Measurements from ENCODE around the gene USP37. TPM values are rescaled to one million over a fixed set of nuclear protein-coding genes. Genes with fewer than 3 reads are reported as not detected.

USP37 gene
- total and polyA plus RNA-seq, 3 donors from 2014 or later, result 26.7 to 81.4 (median 39.3) TPM

DNA sequence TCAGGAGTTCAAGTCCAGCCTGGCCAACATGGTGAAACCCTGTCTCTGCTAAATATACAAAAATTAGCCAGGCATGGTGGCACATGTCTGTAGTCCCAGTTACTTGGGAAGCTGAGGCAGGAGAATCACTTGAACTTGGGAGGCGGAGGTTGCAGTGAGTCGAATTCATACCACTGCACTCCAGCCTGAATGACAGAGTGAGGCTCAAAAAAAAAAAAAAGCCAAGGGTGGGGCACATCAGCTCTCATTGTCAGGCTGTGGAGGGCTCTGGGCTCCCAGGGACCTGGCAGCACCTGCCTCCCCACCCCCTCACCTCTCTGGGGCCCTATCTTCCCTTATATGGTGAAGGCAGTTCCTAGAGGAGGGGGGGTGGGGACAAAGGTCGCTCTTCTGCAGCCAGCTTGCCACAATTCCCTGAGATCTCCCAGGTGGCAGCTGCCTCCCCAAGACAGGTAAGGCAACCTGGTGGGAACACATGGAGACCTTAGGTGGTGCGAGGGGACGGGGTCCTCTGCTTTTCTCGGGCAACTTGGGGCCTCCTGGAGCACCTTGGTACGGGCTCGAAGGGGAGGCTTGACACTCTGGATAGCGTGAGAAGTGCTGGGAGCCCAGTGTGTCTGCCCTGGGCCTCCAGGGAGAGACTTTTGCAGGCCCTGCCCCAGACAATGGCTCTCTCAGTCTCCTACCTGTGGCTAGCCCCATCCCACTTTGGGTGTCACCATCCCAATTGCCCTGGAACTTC is 149.3 kb downstream of the USP37 start, which contains the start of gene VIL1:
Gene VIL1 (plus strand): TSS at position 407 of the 742 bp plus-strand sequence. CDS start 4,656 bp downstream, outside the sequence.
- Histone ChIP-seq H3K4me1 (no peaks in the 10 kb centered on the region), H3K4me3 (no peak within 1 kb of the TSS), H3K27me3 (no peaks in the 10 kb centered on the region), H3K9me3 (no peaks in the 10 kb centered on the region), H3K36me3 (ENCODE audit: low read depth, missing control alignments) (no peaks in the 10 kb centered on the region), H3K27ac (no peak within 1 kb of the TSS)
- TF ChIP-seq POLR2A (IDR thresholded peaks at IDR 0.05), result no peak
- TF ChIP-seq, protein P1, sequence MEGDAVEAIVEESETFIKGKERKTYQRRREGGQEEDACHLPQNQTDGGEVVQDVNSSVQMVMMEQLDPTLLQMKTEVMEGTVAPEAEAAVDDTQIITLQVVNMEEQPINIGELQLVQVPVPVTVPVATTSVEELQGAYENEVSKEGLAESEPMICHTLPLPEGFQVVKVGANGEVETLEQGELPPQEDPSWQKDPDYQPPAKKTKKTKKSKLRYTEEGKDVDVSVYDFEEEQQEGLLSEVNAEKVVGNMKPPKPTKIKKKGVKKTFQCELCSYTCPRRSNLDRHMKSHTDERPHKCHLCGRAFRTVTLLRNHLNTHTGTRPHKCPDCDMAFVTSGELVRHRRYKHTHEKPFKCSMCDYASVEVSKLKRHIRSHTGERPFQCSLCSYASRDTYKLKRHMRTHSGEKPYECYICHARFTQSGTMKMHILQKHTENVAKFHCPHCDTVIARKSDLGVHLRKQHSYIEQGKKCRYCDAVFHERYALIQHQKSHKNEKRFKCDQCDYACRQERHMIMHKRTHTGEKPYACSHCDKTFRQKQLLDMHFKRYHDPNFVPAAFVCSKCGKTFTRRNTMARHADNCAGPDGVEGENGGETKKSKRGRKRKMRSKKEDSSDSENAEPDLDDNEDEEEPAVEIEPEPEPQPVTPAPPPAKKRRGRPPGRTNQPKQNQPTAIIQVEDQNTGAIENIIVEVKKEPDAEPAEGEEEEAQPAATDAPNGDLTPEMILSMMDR (IDR thresholded peaks at IDR 0.05), result no peak
- WGBS, 2 donors, result 92 to 100% methylated on average over 6 to 9 of the region's 9 CpGs
- intact Hi-C loops (cut with DNase I; ENCODE audit: low total_unique reads), result no loop called here
- DNase-seq, result no peak

DNA sequence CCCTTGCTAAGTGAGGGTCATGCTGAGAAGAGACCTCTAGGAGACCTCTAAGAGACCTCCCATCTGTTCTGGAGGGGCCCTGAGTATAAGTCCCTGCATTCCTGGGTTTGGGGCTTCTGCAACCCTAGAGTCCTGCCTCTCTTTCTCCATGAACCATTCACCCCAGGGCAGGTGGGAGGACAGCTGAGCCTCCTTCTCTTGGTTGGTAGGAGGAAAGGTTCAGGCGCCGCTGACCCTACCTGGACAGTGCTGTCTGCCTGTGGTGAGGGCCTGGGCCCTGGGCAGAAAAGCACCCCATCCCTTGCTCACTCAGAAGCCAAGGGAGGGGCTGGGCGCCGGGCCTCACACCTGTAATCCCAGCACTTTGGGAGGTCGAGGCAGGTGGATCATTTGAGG is 149.8 kb downstream of the USP37 start:
- intact Hi-C loops (cut with DNase I; ENCODE audit: low total_unique reads), result no loop called here

DNA sequence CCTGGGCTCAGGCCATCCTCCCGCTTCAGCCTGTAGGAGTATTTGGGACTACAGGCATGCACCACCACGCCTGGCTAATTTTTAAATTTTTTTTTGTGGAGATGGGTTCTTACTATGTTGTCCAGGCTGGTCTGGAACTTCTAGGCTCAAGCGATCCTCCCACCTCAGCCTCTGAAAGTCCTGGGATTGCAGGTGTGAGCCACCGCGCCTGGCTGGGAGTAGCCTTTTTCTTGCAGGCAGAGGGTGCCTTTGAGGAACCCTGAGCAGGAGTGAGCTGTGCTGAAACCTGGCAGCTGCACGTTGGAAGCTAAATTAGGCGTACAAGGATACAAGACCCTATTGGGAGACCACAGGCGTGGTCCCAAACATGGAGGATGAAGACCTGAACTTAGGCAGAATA is 160.4 kb downstream of the USP37 start:
- no peak for TF ChIP-seq POLR2A (IDR thresholded peaks at IDR 0.05)
- peaks cover 27% of the 10 kb centered on the region for H3K4me1 ChIP-seq
- DNase-seq, result no peak
- 36 to 56% methylated on average over 8 of the region's 8 CpGs for WGBS, 2 donors
- no peaks in the 10 kb centered on the region for H3K27me3 ChIP-seq
- H3K4me3 ChIP-seq, result no peak overlapping the region
- no peaks in the 10 kb centered on the region for H3K9me3 ChIP-seq
- H3K27ac ChIP-seq, result peak overlapping the region in 1 of 2 donors; percentile 90
- no peaks in the 10 kb centered on the region for H3K36me3 ChIP-seq (ENCODE audit: low read depth, missing control alignments)
- intact Hi-C loops (cut with DNase I; ENCODE audit: low total_unique reads), result loop anchor here (10.0 kb wide), 1 partner anchor 147 kb away; no protein-coding TSS in a partner anchor

More for the DNA sequence above, 149.8 kb downstream of the USP37 start:
- WGBS, 2 donors, result 90 to 92% methylated on average over 4 to 5 of the region's 5 CpGs
- no peak for TF ChIP-seq POLR2A (IDR thresholded peaks at IDR 0.05)
- TF ChIP-seq, protein P1 (IDR thresholded peaks at IDR 0.05), result no peak
- DNase-seq, result no peak
- Histone ChIP-seq H3K9me3 (no peaks in the 10 kb centered on the region), H3K27ac (no peak overlapping the region), H3K36me3 (ENCODE audit: low read depth, missing control alignments) (no peaks in the 10 kb centered on the region), H3K27me3 (no peaks in the 10 kb centered on the region), H3K4me3 (no peak overlapping the region), H3K4me1 (no peaks in the 10 kb centered on the region)

DNA sequence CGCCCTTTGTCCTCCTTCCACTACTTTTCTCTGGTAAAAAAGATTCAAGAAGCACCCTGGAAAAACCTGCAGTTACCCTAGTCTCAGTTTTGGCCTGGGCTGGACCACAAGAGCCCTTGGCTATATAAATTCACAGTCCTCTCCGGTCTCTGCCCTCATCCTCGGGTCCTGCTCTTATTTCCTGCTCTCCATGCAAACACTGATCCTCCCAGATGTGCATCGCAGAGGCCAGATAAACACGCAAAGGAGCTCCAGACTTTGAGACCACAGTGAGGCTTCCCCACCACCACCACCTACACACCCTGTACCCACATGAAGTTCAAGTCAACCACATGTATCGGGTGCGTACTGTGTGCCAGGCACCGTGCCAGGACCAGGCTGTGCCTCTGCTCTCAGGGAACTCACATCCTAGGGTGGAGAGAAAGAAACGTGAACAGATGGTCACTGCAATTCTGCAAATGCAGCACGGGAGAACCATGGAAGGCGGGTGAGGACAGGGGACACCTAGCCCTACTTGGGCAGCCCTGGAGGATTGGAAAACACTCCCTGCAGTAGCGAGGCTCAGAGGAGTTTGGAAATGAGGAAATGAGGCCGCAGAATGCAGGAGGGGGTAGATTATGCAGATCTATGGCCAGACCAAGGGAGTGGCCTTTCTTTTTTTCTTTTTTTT is 161.1 kb downstream of the USP37 start:
- TF ChIP-seq POLR2A (IDR thresholded peaks at IDR 0.05), result no peak
- TF ChIP-seq, protein P1 (IDR thresholded peaks at IDR 0.05), result no peak
- Histone ChIP-seq H3K4me3 (peak overlapping the region; percentile 54 to 55), H3K4me1 (peaks cover 27% of the 10 kb centered on the region), H3K27ac (peak overlapping the region; percentile 66 to 90), H3K36me3 (ENCODE audit: low read depth, missing control alignments) (no peaks in the 10 kb centered on the region), H3K9me3 (no peaks in the 10 kb centered on the region), H3K27me3 (no peaks in the 10 kb centered on the region)
- intact Hi-C loops (cut with DNase I; ENCODE audit: low total_unique reads), result loop anchor here (10.0 kb wide), 1 partner anchor 148 kb away; no protein-coding TSS in a partner anchor
- DNase-seq, result peak; percentile 69
- 2% methylated on average over 13 of the region's 13 CpGs for WGBS, 2 donors

DNA sequence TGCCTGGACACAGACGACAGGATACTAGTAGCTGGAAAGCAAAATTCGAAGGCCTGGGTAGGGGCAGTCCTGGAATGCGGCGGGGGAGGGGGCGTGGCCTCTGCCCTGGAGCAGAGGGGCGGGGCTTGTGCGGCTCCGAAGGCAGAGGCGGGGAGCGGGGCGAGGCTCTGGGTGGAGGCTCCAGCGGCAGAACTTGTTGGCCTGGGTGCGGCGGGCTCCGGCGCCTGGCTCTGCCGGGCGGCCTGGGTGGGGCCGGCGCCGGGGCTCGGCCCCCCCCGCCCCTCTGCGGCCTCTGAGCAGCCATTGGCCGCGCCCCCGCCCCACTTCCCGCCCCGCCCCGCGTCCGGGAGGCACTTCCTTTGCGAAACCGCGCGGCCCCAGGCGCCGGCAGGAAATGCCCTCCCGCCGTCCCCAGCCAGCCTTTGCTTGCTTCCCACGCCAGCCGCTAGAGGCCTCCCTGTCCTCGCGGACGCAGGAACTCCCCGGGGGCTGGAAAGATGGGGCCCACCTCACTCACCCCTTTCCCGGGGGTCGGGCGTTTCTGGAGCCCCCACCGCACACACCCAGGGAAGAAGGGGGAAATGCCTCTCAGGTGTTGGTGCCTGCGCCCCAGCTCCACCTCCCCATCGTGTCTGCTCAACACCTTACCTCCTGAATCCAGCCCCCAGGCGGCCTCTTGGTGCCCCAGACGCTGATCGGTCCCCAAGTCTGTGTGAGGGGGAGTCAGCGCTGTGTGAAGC is 161.8 kb downstream of the USP37 start:
- WGBS, 2 donors, result 0% methylated on average over 33 to 48 of the region's 56 CpGs
- H3K9me3 ChIP-seq, result no peaks in the 10 kb centered on the region
- TF ChIP-seq POLR2A (IDR thresholded peaks at IDR 0.05), result no peak
- TF ChIP-seq, protein P1 (IDR thresholded peaks at IDR 0.05), result peak; percentile 66 to 70 (median 68)
- peak overlapping the region; percentile 54 to 55 for H3K4me3 ChIP-seq
- no peaks in the 10 kb centered on the region for H3K27me3 ChIP-seq
- intact Hi-C loops (cut with DNase I; ENCODE audit: low total_unique reads), result loop anchor here (10.0 kb wide), 1 partner anchor 148 kb away; no protein-coding TSS in a partner anchor
- H3K27ac ChIP-seq, result peak overlapping the region; percentile 66 to 90
- peak; percentile 96 for DNase-seq
- H3K4me1 ChIP-seq, result peaks cover 33% of the 10 kb centered on the region
- no peaks in the 10 kb centered on the region for H3K36me3 ChIP-seq (ENCODE audit: low read depth, missing control alignments)
